ENCODE measurements around the gene RAET1G. TPM values are rescaled to one million over a fixed set of nuclear protein-coding genes. Genes with fewer than 3 reads are reported as not detected.
"Not testable (repeated sequence)": the region's sequence is repeated elsewhere in the genome, so short reads cannot be mapped to it uniquely, and the experiment has no call there.

The RAET1G gene
- total and polyA plus RNA-seq, 2 experiments from 2014 or later, result 8.9 to 15.8 TPM

GRCh38 chr6:149939356-149939648 is 16.4 kb upstream of the RAET1G start:
- TF ChIP-seq EZH2phosphoT487 (IDR thresholded peaks at IDR 0.05; ENCODE audit: insufficient read depth, low read depth), result no peak
- TF ChIP-seq EZH2 (IDR thresholded peaks at IDR 0.05; ENCODE audit: insufficient read depth, poor library complexity, severe bottlenecking), result no peak
- Histone ChIP-seq H3K9me3 (ENCODE audit: low read depth) (no peaks in the 10 kb centered on the region), H3K36me3 (ENCODE audit: low read depth) (no peaks in the 10 kb centered on the region), H3K9me2 (ENCODE audit: insufficient read depth) (no peaks in the 10 kb centered on the region), H3K4me1 (ENCODE audit: insufficient read depth) (0 out of 2 replicates have a peak, but pooled peaks cover 5% of the 10 kb centered on the region), H2AFZ (peak overlapping the region; percentile 85; the same call in 1 of the 2 replicates), H3K27me3 (replicated peaks; ENCODE audit: insufficient read depth) (no peaks in the 10 kb centered on the region), H3K4me3 (no peak overlapping the region), H3K9ac (no peak overlapping the region), H3K27ac (no peak overlapping the region), H3K79me2 (ENCODE audit: insufficient read depth) (no peaks in the 10 kb centered on the region), H3F3A (ENCODE audit: insufficient read depth) (peaks cover 17% of the 10 kb centered on the region), H4K20me1 (ENCODE audit: insufficient read depth) (no peaks in the 10 kb centered on the region), H3K4me2 (ENCODE audit: unreplicated experiment) (peak overlapping the region; percentile 76)
- in situ Hi-C loops (cut with MboI), result loop anchor here (10.0 kb wide), 1 partner anchor 75 kb away; no protein-coding TSS in a partner anchor
- 55 to 61% methylated on average over 5 of the region's 5 CpGs for WGBS, 2 experiments (ENCODE audit: low coverage in 1 of 2, low lambda C conversion rate in 2 of 2, missing lambda C conversion rate in 2 of 2)
- no peak for DNase-seq

- H3K4me1 ChIP-seq (ENCODE audit: insufficient read depth), result 0 out of 2 replicates have a peak, but pooled peaks cover 5% of the 10 kb centered on the region
- TF ChIP-seq EZH2 (IDR thresholded peaks at IDR 0.05; ENCODE audit: insufficient read depth, poor library complexity, severe bottlenecking) (no peak), EZH2phosphoT487 (IDR thresholded peaks at IDR 0.05; ENCODE audit: insufficient read depth, low read depth) (no peak)
- no peaks in the 10 kb centered on the region for H3K36me3 ChIP-seq (ENCODE audit: low read depth)
- no peaks in the 10 kb centered on the region for H3K27me3 ChIP-seq (replicated peaks; ENCODE audit: insufficient read depth)
- no peaks in the 10 kb centered on the region for H4K20me1 ChIP-seq (ENCODE audit: insufficient read depth)
- WGBS, 2 experiments (ENCODE audit: low coverage in 1 of 2, low lambda C conversion rate in 2 of 2, missing lambda C conversion rate in 2 of 2), result 3% methylated on average over 42 to 58 of the region's 58 CpGs
- peaks cover 17% of the 10 kb centered on the region for H3F3A ChIP-seq (ENCODE audit: insufficient read depth)
- in situ Hi-C loops (cut with MboI), result loop anchor here (10.0 kb wide), 1 partner anchor 76 kb away; no protein-coding TSS in a partner anchor
- no peaks in the 10 kb centered on the region for H3K79me2 ChIP-seq (ENCODE audit: insufficient read depth)
- no peak overlapping the region for H3K27ac ChIP-seq
- H2AFZ ChIP-seq, result peak overlapping the region; percentile 85
- H3K4me3 ChIP-seq, result peak overlapping the region; percentile 77
- H3K9me3 ChIP-seq (ENCODE audit: low read depth), result no peaks in the 10 kb centered on the region
- peak overlapping the region; percentile 66 for H3K9ac ChIP-seq
- DNase-seq, result peak; percentile 60
- no peaks in the 10 kb centered on the region for H3K9me2 ChIP-seq (ENCODE audit: insufficient read depth)
- H3K4me2 ChIP-seq (ENCODE audit: unreplicated experiment), result peak overlapping the region; percentile 76
Observed at GRCh38 chr6:149938571-149939355, 15.8 kb upstream of the RAET1G start.

GRCh38 chr6:149938013-149938570 is 15.2 kb upstream of the RAET1G start:
- H3K9ac ChIP-seq, result peak overlapping the region; percentile 66
- WGBS, 2 experiments (ENCODE audit: low coverage in 1 of 2, low lambda C conversion rate in 2 of 2, missing lambda C conversion rate in 2 of 2), result 1 to 2% methylated on average over 15 to 18 of the region's 20 CpGs
- not testable (repeated sequence) for H3K4me1 ChIP-seq (ENCODE audit: insufficient read depth); H3K27me3 ChIP-seq (replicated peaks; ENCODE audit: insufficient read depth); H3K27ac ChIP-seq; H3K36me3 ChIP-seq (ENCODE audit: low read depth); H3K79me2 ChIP-seq (ENCODE audit: insufficient read depth); DNase-seq; H3K9me3 ChIP-seq (ENCODE audit: low read depth); H3K9me2 ChIP-seq (ENCODE audit: insufficient read depth); H4K20me1 ChIP-seq (ENCODE audit: insufficient read depth)
- peaks cover 17% of the 10 kb centered on the region for H3F3A ChIP-seq (ENCODE audit: insufficient read depth)
- peak overlapping the region; percentile 77 for H3K4me3 ChIP-seq
- peak overlapping the region; percentile 85 for H2AFZ ChIP-seq
- peak overlapping the region; percentile 76 for H3K4me2 ChIP-seq (ENCODE audit: unreplicated experiment)
- in situ Hi-C loops (cut with MboI), result loop anchor here (10.0 kb wide), 1 partner anchor 77 kb away; no protein-coding TSS in a partner anchor

GRCh38 chr6:149936743-149937142 is 13.8 kb upstream of the RAET1G start:
- in situ Hi-C loops (cut with MboI), result loop anchor here (10.0 kb wide), 1 partner anchor 78 kb away; no protein-coding TSS in a partner anchor

More at GRCh38 chr6:149936743-149937142, 13.8 kb upstream of the RAET1G start:
- H3K79me2 ChIP-seq (ENCODE audit: insufficient read depth), result no peaks in the 10 kb centered on the region
- H3K4me2 ChIP-seq (ENCODE audit: unreplicated experiment), result no peak overlapping the region
- peaks cover 17% of the 10 kb centered on the region for H3F3A ChIP-seq (ENCODE audit: insufficient read depth)
- H3K27ac ChIP-seq, result no peak overlapping the region
- no peak overlapping the region for H2AFZ ChIP-seq
- H3K9me3 ChIP-seq (ENCODE audit: low read depth), result no peaks in the 10 kb centered on the region
- TF ChIP-seq EZH2phosphoT487 (IDR thresholded peaks at IDR 0.05; ENCODE audit: insufficient read depth, low read depth) (no peak), EZH2 (IDR thresholded peaks at IDR 0.05; ENCODE audit: insufficient read depth, poor library complexity, severe bottlenecking) (no peak)
- no peaks in the 10 kb centered on the region for H3K36me3 ChIP-seq (ENCODE audit: low read depth)
- no peaks in the 10 kb centered on the region for H3K27me3 ChIP-seq (replicated peaks; ENCODE audit: insufficient read depth)
- no peak for DNase-seq
- no peak overlapping the region for H3K4me3 ChIP-seq
- H3K9me2 ChIP-seq (ENCODE audit: insufficient read depth), result no peaks in the 10 kb centered on the region
- no peak overlapping the region for H3K9ac ChIP-seq
- WGBS, 2 experiments (ENCODE audit: low coverage in 1 of 2, low lambda C conversion rate in 2 of 2, missing lambda C conversion rate in 2 of 2), result 44 to 54% methylated on average over 2 of the region's 2 CpGs
- 0 out of 2 replicates have a peak, but pooled peaks cover 5% of the 10 kb centered on the region for H3K4me1 ChIP-seq (ENCODE audit: insufficient read depth)
- H4K20me1 ChIP-seq (ENCODE audit: insufficient read depth), result no peaks in the 10 kb centered on the region
